Midbrain (tissue), 1 donor: Measurements from ENCODE around the gene ZBTB45.
"Not testable (repeated sequence)": the region's sequence is repeated elsewhere in the genome, so short reads cannot be mapped to it uniquely, and the experiment has no call there.

Experiments
- DNase-seq: peaks from one replicate; lab custom pipeline; 2025; lab: John Stamatoyannopoulos, UW

The ZBTB45 gene

GRCh38 chr19:58510084-58510862, 9.3 kb downstream of the ZBTB45 start:
- DNase-seq = no peak

- DNase-seq = no peak
Observed at GRCh38 chr19:58509731-58510083, 9.9 kb downstream of the ZBTB45 start.

- not testable (repeated sequence) for DNase-seq
Observed at GRCh38 chr19:58507602-58508223, 11.9 kb downstream of the ZBTB45 start.

DNA sequence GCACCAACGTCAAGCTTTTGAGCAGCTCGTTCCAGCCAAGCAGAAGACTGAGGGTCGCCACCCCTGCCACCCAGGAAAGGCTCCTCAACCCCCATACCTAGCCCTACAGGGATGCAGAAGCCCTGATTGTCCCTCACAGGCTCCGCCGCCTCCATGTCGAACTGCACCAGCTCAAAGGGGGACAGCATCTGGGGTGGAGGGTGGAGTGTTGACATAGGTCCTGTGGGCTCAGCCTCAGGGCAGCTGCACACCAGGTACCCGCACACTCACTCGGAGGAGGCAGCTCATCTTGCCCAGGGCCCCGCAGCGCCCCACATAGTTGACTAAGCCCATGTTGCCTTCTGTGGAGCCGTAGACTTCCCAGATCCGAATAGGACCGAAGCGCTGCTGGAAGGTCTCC, 19.4 kb downstream of the ZBTB45 start:
- DNase-seq = no peak

GRCh38 chr19:58499021-58499927, 20.3 kb downstream of the ZBTB45 start:
- peak; percentile 99 for DNase-seq

GRCh38 chr19:58498316-58499020, 21.1 kb downstream of the ZBTB45 start:
- DNase-seq = no peak

DNA sequence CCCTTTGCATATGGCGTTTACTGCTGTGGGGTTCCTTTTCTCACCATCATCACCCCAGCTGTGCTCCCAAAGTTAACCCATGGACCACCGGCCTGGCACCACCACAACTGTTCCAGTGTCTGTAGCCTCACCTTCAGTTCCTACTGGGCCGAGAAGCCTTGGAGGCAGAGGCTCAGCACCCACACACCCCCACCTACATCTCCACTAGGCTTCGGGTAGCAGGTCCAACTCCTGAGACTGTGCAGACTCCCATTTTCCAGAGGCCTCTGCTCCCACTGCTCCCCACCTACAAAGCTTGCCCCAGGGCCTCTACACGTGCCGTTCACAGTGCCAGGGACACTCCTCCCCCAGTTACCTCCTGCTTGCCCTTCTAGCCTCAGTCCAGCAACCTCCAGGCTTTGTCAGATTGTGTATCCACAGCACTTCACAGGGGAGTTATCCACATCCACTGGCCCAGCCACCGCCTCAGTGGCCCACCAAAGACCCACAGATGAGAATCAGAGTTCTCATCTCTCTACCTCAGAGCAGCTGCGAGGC, 21.9 kb downstream of the ZBTB45 start:
- no peak for DNase-seq

DNA sequence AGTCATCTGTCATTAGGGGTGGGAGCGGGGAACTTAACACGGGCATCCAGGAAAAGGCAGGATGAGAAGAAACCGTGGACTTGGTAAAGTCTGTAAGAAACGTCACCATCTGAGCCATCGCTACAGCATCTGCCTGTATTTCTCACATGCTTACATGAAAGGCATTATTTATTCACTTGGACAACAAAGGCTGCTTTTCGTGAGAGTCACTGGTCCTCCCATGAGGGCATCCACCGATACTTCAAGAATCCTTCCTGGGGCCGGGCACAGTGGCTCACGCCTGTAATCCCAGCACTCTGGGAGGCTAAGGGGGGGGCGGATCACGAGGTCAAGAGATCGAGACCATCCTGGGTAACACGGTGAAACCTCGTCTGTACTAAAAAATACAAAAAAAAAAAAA, 27.3 kb downstream of the ZBTB45 start:
- peak; percentile 14 for DNase-seq

DNA sequence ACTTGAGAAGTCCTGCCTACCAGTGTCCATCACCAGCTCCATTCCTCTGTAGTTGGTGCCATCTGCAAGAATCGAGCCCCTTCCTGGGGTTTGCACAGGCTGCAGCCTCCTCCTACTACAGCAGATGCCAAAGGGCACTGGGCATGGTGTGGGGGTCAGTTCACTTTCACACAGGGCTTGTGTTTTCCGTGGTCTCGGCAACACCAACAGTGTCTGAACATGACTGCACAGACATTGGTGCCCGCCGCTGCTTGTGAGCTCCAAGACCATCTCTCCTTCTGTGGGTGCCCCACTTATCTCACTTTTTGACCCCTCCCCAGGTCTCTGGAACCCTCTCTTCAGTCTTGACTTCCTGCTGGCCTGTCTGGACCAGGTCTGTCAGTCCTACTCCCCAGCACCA, 28.2 kb downstream of the ZBTB45 start:
- DNase-seq = no peak

DNA sequence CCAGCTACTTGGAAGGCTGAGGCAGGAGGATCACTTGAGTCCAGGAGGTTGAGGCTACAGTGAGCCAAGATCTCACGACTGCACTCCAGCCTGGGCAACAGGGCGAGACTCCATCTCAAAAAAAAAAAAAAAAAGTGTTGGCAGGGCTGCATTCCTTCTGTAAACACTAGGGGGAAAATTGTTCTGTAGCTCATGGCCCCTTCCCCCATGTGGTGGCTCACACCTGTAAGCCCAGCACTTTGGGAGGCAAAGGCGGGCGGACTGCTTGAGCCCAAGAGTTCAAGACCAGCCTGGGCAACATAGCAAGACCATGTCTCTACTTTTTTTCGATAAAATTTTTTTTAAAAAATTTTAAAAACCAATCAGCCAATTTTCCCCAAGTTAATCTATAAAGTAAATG, 35.3 kb downstream of the ZBTB45 start:
- not testable (repeated sequence) for DNase-seq

DNA sequence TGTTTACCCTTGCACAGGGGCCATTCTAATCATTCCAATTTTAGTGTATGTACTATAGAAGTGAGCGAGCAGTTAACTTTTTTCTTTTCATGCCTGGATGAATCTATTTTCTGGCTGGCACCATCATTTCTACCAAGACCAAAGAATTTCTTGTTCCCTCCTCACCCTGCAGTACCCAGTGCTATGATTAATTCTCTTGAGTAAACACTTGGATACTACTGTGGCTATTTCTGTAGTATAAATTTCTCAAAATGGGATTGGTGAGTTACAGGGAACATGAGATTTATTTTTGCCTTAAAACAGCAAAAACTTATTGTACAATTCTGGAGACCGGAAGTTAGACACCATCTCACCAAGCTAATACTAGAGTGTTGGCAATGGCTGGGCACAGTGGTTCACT, 35.8 kb downstream of the ZBTB45 start:
- DNase-seq = no peak

GRCh38 chr19:58482372-58482771, 37.2 kb downstream of the ZBTB45 start:
- DNase-seq = no peak

GRCh38 chr19:58480831-58481230, 38.8 kb downstream of the ZBTB45 start:
- DNase-seq = no peak

GRCh38 chr19:58480481-58480830, 39.2 kb downstream of the ZBTB45 start:
- no peak for DNase-seq

GRCh38 chr19:58479736-58480480, 39.7 kb downstream of the ZBTB45 start:
- DNase-seq = no peak

- DNase-seq = no peak
Observed at GRCh38 chr19:58479303-58479702, 40.3 kb downstream of the ZBTB45 start.

- DNase-seq = no peak
Observed at GRCh38 chr19:58477871-58478270, 41.7 kb downstream of the ZBTB45 start.

DNA sequence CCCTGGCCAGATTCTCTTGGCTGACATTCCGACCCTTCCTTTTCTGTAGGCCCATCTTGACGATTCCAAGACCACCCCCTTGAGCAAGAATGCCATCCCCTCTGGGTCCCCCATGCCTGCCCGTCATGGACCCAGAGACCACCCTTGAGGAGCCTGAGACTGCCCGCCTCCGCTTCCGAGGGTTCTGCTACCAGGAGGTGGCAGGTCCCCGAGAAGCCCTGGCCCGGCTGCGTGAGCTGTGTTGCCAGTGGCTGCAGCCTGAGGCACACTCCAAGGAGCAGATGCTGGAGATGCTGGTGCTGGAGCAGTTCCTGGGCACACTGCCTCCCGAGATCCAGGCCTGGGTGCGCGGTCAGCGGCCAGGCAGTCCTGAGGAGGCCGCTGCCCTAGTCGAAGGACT, 42.5 kb downstream of the ZBTB45 start:
- DNase-seq = no peak

- no peak for DNase-seq
Observed at GRCh38 chr19:58476498-58477015, 43.1 kb downstream of the ZBTB45 start.

DNA sequence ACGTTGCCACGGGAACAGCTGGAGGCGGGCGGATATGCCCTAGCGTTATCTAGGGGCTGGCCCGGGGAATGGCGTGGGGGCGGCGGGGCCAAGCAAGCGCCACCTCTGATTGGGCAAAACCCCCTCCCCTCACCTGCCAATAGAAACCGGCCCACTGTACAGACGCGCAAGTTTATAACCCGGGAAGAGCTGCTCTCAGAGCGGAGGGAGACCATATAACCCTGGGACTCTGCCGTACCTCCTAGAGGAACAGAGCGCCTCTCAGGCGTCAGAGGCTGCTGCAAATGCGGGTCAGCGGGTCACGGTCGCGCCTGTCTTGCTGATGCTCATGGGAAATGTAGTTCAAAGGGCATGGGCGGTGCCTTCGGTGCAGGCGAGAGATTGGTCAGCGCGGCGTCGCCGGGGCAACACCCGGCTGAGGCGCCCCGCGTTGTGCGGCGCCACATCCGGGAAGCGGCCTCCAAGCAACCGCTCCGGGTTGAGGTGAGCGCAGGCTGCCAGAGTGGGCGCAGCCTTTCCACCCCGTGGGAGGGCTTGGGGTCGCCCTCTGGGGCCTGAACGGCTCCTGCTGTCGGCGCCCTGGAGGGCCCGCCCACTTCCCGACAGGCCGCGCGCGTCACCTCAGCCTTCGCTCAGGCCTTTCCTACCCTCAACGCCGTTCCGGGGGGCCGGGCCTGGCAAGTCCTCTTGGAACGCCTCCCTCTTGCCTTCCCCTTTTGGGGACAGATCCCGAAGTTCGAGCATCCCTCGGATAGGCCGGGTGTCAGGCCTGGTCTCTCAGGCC, 43.7 kb downstream of the ZBTB45 start, which contains the start of gene ZNF446:
Gene ZNF446, plus strand, starts transcription at position 639 of the 784 bp plus-strand sequence. CDS start 867 bp downstream, outside the sequence.
- DNase-seq = peak; percentile 97
